MM.1S (cell line): ENCODE measurements around the gene USP31.
A peak's percentile ranks its signal among the peaks of the same experiment; 100 is the strongest.
"Not testable (repeated sequence)": the region's sequence is repeated elsewhere in the genome, so short reads cannot be mapped to it uniquely, and the experiment has no call there.

ENCODE experiments used
- DNase-seq: peaks from one replicate; pipeline ENCODE4 v3.0.0-alpha.2; 2015
- H2AFZ ChIP-seq: fragments of 300-600 bp; sonication (generic); 2 replicates; pipeline ENCODE4 v1.6.0; 2016; ENCODE audit warnings: antibody characterized with exemption, low read length
- H3F3A ChIP-seq: fragments of 300-600 bp; sonication (generic); 2 replicates; pipeline ENCODE4 v1.6.1; 2016; ENCODE audit warnings: mild to moderate bottlenecking, antibody characterized with exemption, low read length, moderate library complexity, mixed read lengths; ENCODE audit not compliant: insufficient read depth
- H3K27ac ChIP-seq: fragments of 300-600 bp; sonication (generic); 2 replicates; pipeline ENCODE4 v1.5.1; 2016; ENCODE audit warnings: mild to moderate bottlenecking, low read length
- H3K27me3 ChIP-seq: fragments of 300-600 bp; sonication (generic); replicated peaks from 2 replicates; pipeline ENCODE4 v1.6.0; 2016; ENCODE audit warnings: low read length; ENCODE audit not compliant: insufficient read depth
- H3K36me3 ChIP-seq: fragments of 300-600 bp; sonication (generic); replicated peaks from 2 replicates; pipeline ENCODE4 v1.6.1; 2016; ENCODE audit warnings: mild to moderate bottlenecking, low read length, mixed read lengths; ENCODE audit not compliant: insufficient read depth
- H3K4me1 ChIP-seq: fragments of 300-600 bp; sonication (generic); 2 replicates; pipeline ENCODE4 v1.6.1; 2016; ENCODE audit warnings: low read length, mixed read lengths
- H3K4me2 ChIP-seq: fragments of 300-600 bp; sonication (generic); 2 replicates; pipeline ENCODE4 v1.6.0; 2016; ENCODE audit warnings: low read depth, low read length
- H3K4me3 ChIP-seq: fragments of 300-600 bp; sonication (generic); 2 replicates; pipeline ENCODE4 v1.5.1; 2016; ENCODE audit warnings: low read length, mixed read lengths
- H3K79me2 ChIP-seq: fragments of 300-600 bp; sonication (generic); 2 replicates; pipeline ENCODE4 v1.6.1; 2016; ENCODE audit warnings: mixed run types, low read length, mixed read lengths
- H3K9ac ChIP-seq: fragments of 300-600 bp; sonication (generic); 2 replicates; pipeline ENCODE4 v1.6.1; 2016; ENCODE audit warnings: low read length, mixed read lengths
- H3K9me2 ChIP-seq: fragments of 300-600 bp; sonication (generic); replicated peaks from 2 replicates; pipeline ENCODE4 v1.6.1; 2016; ENCODE audit warnings: mild to moderate bottlenecking, low read length, mixed read lengths; ENCODE audit not compliant: insufficient read depth
- H3K9me3 ChIP-seq: fragments of 300-600 bp; sonication (generic); replicated peaks from 2 replicates; pipeline ENCODE4 v1.6.1; 2016; ENCODE audit warnings: mild to moderate bottlenecking, low read length, mixed read lengths; ENCODE audit not compliant: insufficient read depth
- H4K20me1 ChIP-seq: fragments of 300-600 bp; sonication (generic); 2 replicates; pipeline ENCODE4 v1.6.1; 2016; ENCODE audit warnings: mild to moderate bottlenecking, low read length, moderate library complexity, mixed read lengths; ENCODE audit not compliant: insufficient read depth
- CTCF ChIP-seq: fragments of 300-600 bp; sonication (generic); IDR thresholded peaks from 2 replicates; pipeline ENCODE4 v1.5.1; 2016; ENCODE audit warnings: antibody characterized with exemption, low read length, mixed read lengths
- EZH2 ChIP-seq: fragments of 300-600 bp; sonication (generic); optimal IDR thresholded peaks from 2 replicates; pipeline ENCODE3; 2017; ENCODE audit warnings: low read depth, mild to moderate bottlenecking, antibody characterized with exemption, low read length, mixed read lengths
- EZH2phosphoT487 ChIP-seq: fragments of 300-600 bp; sonication (generic); IDR thresholded peaks from 2 replicates; pipeline ENCODE4 v1.6.1; 2018; ENCODE audit warnings: antibody characterized with exemption, low read length

USP31 gene

GRCh38 chr16:23103603-23104002, 45.6 kb downstream of the USP31 start:
- no peak overlapping the region for H3K27ac ChIP-seq
- H3K9ac ChIP-seq: no peak overlapping the region
- H3K9me2 ChIP-seq: no peaks in the 10 kb centered on the region
- H3K36me3 ChIP-seq: no peaks in the 10 kb centered on the region
- no peaks in the 10 kb centered on the region for H3K79me2 ChIP-seq
- no peaks in the 10 kb centered on the region for H3K9me3 ChIP-seq
- no peak for TF ChIP-seq CTCF
- TF ChIP-seq EZH2: no peak
- TF ChIP-seq EZH2phosphoT487: no peak
- H4K20me1 ChIP-seq: no peaks in the 10 kb centered on the region
- H3K27me3 ChIP-seq: no peaks in the 10 kb centered on the region
- no peak overlapping the region for H3K4me2 ChIP-seq
- no peak for DNase-seq
- no peaks in the 10 kb centered on the region for H3K4me1 ChIP-seq
- H3F3A ChIP-seq: no peaks in the 10 kb centered on the region
- H2AFZ ChIP-seq: no peak overlapping the region
- H3K4me3 ChIP-seq: no peak overlapping the region

- no peaks in the 10 kb centered on the region for H3K79me2 ChIP-seq
- TF ChIP-seq CTCF (no peak), EZH2phosphoT487 (no peak), EZH2 (no peak)
- H3F3A ChIP-seq: 0 out of 2 replicates have a peak, but pooled peaks cover under 1% of the 10 kb centered on the region
- H3K36me3 ChIP-seq: no peaks in the 10 kb centered on the region
- H2AFZ ChIP-seq: no peak overlapping the region
- H3K9me3 ChIP-seq: no peaks in the 10 kb centered on the region
- DNase-seq: no peak
- no peak overlapping the region for H3K4me2 ChIP-seq
- no peaks in the 10 kb centered on the region for H3K4me1 ChIP-seq
- H4K20me1 ChIP-seq: no peaks in the 10 kb centered on the region
- no peak overlapping the region for H3K4me3 ChIP-seq
- H3K9me2 ChIP-seq: no peaks in the 10 kb centered on the region
- no peaks in the 10 kb centered on the region for H3K27me3 ChIP-seq
- no peak overlapping the region for H3K27ac ChIP-seq
- no peak overlapping the region for H3K9ac ChIP-seq
These were observed 48.2 kb downstream of the USP31 start for GRCh38 chr16:23101012-23101550.

DNA sequence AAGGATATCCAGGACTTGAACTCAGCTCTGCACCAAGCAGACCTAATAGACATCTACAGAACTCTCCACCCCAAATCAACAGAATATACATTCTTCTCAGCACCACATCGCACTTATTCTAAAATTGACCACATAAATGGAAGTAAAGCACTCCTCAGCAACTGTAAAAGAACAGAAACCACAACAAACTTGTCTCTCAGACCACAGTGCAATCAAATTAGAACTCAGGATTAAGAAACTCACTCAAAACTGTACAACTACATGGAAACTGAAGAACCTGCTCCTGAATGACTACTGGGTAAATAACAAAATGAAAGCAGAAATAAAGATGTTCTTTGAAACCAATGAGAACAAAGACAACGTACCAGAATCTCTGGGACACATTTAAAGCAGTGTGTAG, 52.8 kb downstream of the USP31 start:
- H3K4me2 ChIP-seq, H3K27me3 ChIP-seq, H3K4me1 ChIP-seq, H4K20me1 ChIP-seq, H3F3A ChIP-seq, H3K36me3 ChIP-seq, H3K9me2 ChIP-seq, H3K9ac ChIP-seq, H3K79me2 ChIP-seq, H3K4me3 ChIP-seq, H3K9me3 ChIP-seq, H2AFZ ChIP-seq: not testable (repeated sequence)
- peak overlapping the region; percentile 38; the same call in 1 of the 2 replicates for H3K27ac ChIP-seq
- peak; percentile 41 for DNase-seq

DNA sequence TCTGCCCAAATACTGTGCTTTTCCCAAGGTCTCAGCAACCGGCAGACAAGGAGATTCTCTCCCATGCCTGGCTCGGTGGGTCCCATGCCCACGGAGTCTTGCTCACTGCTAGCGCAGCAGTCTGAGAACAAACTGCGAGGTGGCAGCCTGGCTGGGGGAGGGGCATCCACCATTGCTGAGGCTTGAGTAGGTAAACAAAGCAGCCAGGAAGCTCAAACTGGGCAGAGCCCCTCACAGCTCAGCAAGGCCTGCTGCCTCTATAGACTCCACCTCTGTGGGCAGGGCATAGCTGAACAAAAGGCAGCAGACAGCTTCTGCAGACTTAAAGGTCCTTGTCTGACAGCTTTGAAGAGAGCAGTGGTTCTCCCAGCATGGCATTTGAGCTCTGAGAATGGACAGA, 55.1 kb downstream of the USP31 start:
- not testable (repeated sequence) for H3K4me3 ChIP-seq, H3K9me2 ChIP-seq, H3K27ac ChIP-seq, H3F3A ChIP-seq, DNase-seq, H3K36me3 ChIP-seq, H2AFZ ChIP-seq, H3K4me2 ChIP-seq, H3K9ac ChIP-seq, H3K4me1 ChIP-seq, H3K79me2 ChIP-seq, H3K9me3 ChIP-seq, H3K27me3 ChIP-seq, H4K20me1 ChIP-seq
